KMS-11 (cell line): ENCODE data around the gene RPL12.

ENCODE experiments used
- H2AFZ ChIP-seq: fragments of 200-600 bp; sonication (generic); 2 replicates; pipeline ENCODE4 v1.6.1; 2016; ENCODE audit warnings: antibody characterized with exemption, mixed run types, low read depth
- H3K27ac ChIP-seq: fragments of 200-600 bp; sonication (generic); 2 replicates; pipeline ENCODE4 v1.6.1; 2016; ENCODE audit warnings: mild to moderate bottlenecking, mixed run types
- H3K27me3 ChIP-seq: fragments of 200-600 bp; sonication (generic); 2 replicates; pipeline ENCODE4 v1.6.1; 2017; ENCODE audit warnings: mild to moderate bottlenecking, low read depth, mixed run types, moderate library complexity; ENCODE audit not compliant: insufficient read depth
- H3K36me3 ChIP-seq: fragments of 200-600 bp; sonication (generic); 2 replicates; pipeline ENCODE4 v1.6.1; 2017; ENCODE audit warnings: mild to moderate bottlenecking, mixed run types; ENCODE audit not compliant: insufficient read depth
- H3K4me1 ChIP-seq: fragments of 200-600 bp; sonication (generic); 2 replicates; pipeline ENCODE4 v1.6.1; 2016; ENCODE audit warnings: mild to moderate bottlenecking, low read depth, mixed run types; ENCODE audit not compliant: poor library complexity, severe bottlenecking
- H3K4me2 ChIP-seq: fragments of 200-600 bp; sonication (generic); 2 replicates; pipeline ENCODE4 v1.7.0; 2016; ENCODE audit warnings: mild to moderate bottlenecking, mixed run types
- H3K4me3 ChIP-seq: fragments of 200-600 bp; sonication (generic); IDR thresholded peaks from 2 replicates; pipeline ENCODE4 v1.6.1; 2017; ENCODE audit warnings: low read depth, low read length, mixed read lengths; ENCODE audit not compliant: insufficient read depth
- H3K79me2 ChIP-seq: fragments of 200-600 bp; sonication (generic); 2 replicates; pipeline ENCODE4 v1.6.1; 2016; ENCODE audit warnings: low read depth, mixed run types; ENCODE audit not compliant: insufficient read depth
- H3K9ac ChIP-seq: fragments of 200-600 bp; sonication (generic); 2 replicates; pipeline ENCODE4 v1.6.1; 2016; ENCODE audit warnings: mild to moderate bottlenecking, mixed run types
- H4K20me1 ChIP-seq: fragments of 200-600 bp; sonication (generic); 2 replicates; pipeline ENCODE4 v1.6.1; 2016; ENCODE audit warnings: mild to moderate bottlenecking, mixed run types; ENCODE audit not compliant: insufficient read depth
- TF ChIP-seq, protein P1 (sequence below): fragments of 200-600 bp; sonication (generic); conservative IDR thresholded peaks from 2 replicates; pipeline ENCODE4 v1.6.1; 2017; ENCODE audit warnings: low read depth, mild to moderate bottlenecking, antibody characterized with exemption, low read length, moderate library complexity, mixed read lengths

Gene RPL12

DNA sequence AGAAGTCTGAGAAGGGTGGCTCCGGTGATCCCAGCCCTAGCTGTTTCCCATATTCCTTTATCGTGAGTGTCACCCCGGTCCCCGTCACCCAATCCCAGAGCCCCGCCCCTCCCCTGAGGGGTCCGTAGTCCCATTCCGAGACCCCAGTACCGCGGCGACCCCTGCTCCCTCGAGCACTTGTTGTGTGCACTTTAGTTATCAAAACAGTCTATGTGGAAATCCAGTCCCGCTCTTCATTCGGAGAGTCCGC, 327 bp upstream of the RPL12 start:
- Histone ChIP-seq H3K4me3 (no peak overlapping the region), H3K36me3 (peaks cover 34% of the 10 kb centered on the region; the same call in 1 of the 2 replicates), H3K4me2 (peak overlapping the region; percentile 65), H2AFZ (peak overlapping the region; percentile 65), H4K20me1 (peaks cover 9% of the 10 kb centered on the region; the same call in 1 of the 2 replicates), H3K27me3 (no peaks in the 10 kb centered on the region), H3K4me1 (peaks cover 22% of the 10 kb centered on the region), H3K9ac (peak overlapping the region; percentile 99), H3K27ac (peak overlapping the region; percentile 93), H3K79me2 (peaks cover 36% of the 10 kb centered on the region)
- TF ChIP-seq, protein P1, sequence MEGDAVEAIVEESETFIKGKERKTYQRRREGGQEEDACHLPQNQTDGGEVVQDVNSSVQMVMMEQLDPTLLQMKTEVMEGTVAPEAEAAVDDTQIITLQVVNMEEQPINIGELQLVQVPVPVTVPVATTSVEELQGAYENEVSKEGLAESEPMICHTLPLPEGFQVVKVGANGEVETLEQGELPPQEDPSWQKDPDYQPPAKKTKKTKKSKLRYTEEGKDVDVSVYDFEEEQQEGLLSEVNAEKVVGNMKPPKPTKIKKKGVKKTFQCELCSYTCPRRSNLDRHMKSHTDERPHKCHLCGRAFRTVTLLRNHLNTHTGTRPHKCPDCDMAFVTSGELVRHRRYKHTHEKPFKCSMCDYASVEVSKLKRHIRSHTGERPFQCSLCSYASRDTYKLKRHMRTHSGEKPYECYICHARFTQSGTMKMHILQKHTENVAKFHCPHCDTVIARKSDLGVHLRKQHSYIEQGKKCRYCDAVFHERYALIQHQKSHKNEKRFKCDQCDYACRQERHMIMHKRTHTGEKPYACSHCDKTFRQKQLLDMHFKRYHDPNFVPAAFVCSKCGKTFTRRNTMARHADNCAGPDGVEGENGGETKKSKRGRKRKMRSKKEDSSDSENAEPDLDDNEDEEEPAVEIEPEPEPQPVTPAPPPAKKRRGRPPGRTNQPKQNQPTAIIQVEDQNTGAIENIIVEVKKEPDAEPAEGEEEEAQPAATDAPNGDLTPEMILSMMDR = no peak

DNA sequence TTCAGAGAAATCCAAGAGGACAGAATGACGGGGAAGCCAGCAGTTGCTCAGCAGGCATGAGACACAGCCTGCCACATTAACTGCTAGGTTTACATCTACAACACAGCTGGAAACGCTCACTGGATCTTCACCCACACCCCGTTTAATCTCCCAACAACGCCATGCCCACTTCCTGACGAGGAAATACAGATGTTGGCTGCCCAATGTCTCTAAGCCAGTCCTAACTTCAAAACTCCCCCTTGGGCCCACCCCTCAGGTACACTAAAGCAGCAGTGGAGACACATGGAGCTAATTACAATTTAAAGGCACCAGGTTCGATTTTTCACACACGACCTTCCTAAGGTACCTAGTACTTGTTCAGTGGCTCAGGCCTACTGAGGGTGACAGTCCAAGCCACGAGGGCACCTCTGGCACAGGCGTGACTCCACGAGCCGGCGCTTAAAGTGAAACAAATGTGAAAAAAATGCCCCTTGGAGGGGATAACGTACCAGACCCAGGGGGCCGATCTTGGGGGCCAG, 904 bp downstream of the RPL12 start:
- H3K4me1 ChIP-seq = peaks cover 22% of the 10 kb centered on the region
- H3K36me3 ChIP-seq = peaks cover 34% of the 10 kb centered on the region; the same call in 1 of the 2 replicates
- H2AFZ ChIP-seq = no peak overlapping the region
- H3K4me3 ChIP-seq = no peak overlapping the region
- peaks cover 9% of the 10 kb centered on the region; the same call in 1 of the 2 replicates for H4K20me1 ChIP-seq
- H3K27me3 ChIP-seq = no peaks in the 10 kb centered on the region
- peak overlapping the region; percentile 99 for H3K9ac ChIP-seq
- H3K27ac ChIP-seq = peak overlapping the region; percentile 93
- H3K79me2 ChIP-seq = peaks cover 36% of the 10 kb centered on the region
- peak overlapping the region; percentile 94 for H3K4me2 ChIP-seq
- TF ChIP-seq, protein P1 = no peak

DNA sequence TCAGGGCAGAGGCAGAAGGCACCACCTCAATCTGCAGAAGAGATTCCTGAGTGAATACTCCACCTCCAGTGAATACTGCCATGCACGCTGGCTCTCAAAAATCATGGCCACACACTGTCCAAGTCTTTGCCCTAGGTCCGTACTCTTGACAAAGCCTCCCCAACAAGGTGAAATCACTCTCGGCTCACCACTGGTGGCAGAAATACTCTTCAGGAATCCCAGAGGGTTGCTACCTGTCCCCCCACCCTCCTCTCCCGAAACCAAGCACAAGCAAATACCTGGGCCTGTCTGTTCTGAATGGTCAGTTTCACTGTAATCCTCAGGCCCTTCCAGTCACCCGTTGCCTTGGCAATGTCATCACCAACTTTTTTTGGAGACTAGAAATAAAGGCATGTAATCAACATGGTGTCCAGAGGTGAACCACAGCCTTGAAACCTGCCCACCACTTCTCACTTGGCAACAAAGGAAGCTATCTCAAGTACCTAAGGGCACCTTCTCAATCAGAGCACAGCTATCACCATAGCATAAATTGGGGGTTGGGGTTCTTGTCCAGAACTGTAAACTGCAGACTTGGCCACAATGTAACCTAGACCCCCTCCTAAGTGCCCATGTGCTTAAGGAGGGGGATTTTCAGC, 1.8 kb downstream of the RPL12 start:
- Histone ChIP-seq H2AFZ (no peak overlapping the region), H3K4me1 (peaks cover 22% of the 10 kb centered on the region), H3K36me3 (peaks cover 34% of the 10 kb centered on the region; the same call in 1 of the 2 replicates), H3K79me2 (peaks cover 36% of the 10 kb centered on the region), H3K27me3 (no peaks in the 10 kb centered on the region), H3K9ac (peak overlapping the region; percentile 99; the same call in 1 of the 2 replicates), H3K4me3 (no peak overlapping the region), H3K27ac (peak overlapping the region; percentile 93), H3K4me2 (peak overlapping the region; percentile 94), H4K20me1 (peaks cover 9% of the 10 kb centered on the region; the same call in 1 of the 2 replicates)
- TF ChIP-seq, protein P1 = no peak

DNA sequence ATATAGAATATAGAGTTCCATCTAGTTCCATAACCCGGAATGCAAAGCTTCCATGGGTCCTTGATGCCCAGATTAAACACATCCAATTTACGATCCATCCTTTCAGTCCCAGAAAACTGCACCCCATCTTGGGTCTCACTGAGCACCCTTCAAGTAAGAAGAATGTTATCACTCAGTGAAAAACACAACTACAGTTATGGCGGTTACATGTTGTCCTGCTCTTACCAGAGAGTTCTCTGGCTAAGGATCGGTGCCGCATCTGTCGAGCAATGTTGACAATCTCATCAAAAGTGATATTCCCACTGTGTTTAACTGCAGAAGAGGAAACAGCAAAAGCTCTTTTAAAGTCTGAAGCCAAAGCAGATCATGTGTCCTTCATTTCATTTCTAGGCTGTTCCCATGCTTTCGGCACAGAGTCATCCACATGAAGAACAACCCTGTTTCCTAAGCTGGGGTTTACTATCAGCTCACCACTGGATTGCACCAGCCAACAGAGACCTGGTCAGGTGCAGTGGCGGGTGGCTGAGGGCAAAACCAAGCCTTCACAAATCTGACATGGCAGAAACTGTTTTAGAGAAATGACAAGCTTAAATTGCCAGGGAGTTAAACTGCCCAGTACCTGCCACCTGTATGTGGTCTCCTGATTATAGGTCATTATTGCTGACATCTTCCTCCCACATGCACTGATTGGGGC, 2.9 kb downstream of the RPL12 start:
- Histone ChIP-seq H3K4me2 (no peak overlapping the region; the same call in 1 of the 2 replicates), H2AFZ (no peak overlapping the region), H3K36me3 (peaks cover 34% of the 10 kb centered on the region; the same call in 1 of the 2 replicates), H3K4me1 (peaks cover 22% of the 10 kb centered on the region), H4K20me1 (peaks cover 9% of the 10 kb centered on the region; the same call in 1 of the 2 replicates), H3K9ac (no peak overlapping the region), H3K79me2 (peaks cover 36% of the 10 kb centered on the region), H3K4me3 (no peak overlapping the region), H3K27ac (peak overlapping the region; percentile 93; the same call in 1 of the 2 replicates), H3K27me3 (no peaks in the 10 kb centered on the region)
- TF ChIP-seq, protein P1 = no peak
